HCT116 (cell line): ENCODE results near the gene LRRIQ4. TPM values are rescaled to one million over a fixed set of nuclear protein-coding genes. Genes with fewer than 3 reads are reported as not detected.

Experiments used
- ATAC-seq: fragments of 200-7000 bp; cut with Tn5 transposase; 2 replicates; pipeline ENCODE4 v1.9.1; 2020; ENCODE audit warnings: mild to moderate bottlenecking, moderate library complexity
- BruUV-seq: library from RNA; stranded (reverse); fragments of 400-500 nt; replicated peaks from 2 replicates; lab custom pipeline; 2021; lab: Mats Ljungman, UMichigan
- CTCF ChIA-PET: fragments of 300-600 bp; sonication (Branson Sonifier 250); formaldehyde crosslinking; loops from one replicate; lab custom pipeline; 2021; ENCODE audit warnings: antibody characterized with exemption; lab: Charles Lee
- POLR2A ChIA-PET: fragments of 300-600, 350-600 bp; sonication (Branson Sonifier 250); formaldehyde crosslinking; loops from one replicate; lab custom pipeline; 2021; ENCODE audit warnings: antibody characterized with exemption; lab: Charles Lee
- RAD21 ChIA-PET, 2 experiments: fragments of 300-600 bp; sonication (Branson Sonifier 250); formaldehyde crosslinking; loops; one replicate each; lab custom pipeline; 2023; ENCODE audit warnings: low total read pairs in 2 of 2; ENCODE audit not compliant: uncharacterized antibody in 2 of 2, unreplicated experiment in 2 of 2, low non-redundant PET in 1 of 2; lab: Charles Lee
- DNase-seq: peaks from one replicate; pipeline ENCODE4 v3.0.0-alpha.2; 2010; ENCODE audit warnings: low read depth, low spot score
- H2AFZ ChIP-seq: fragments of 200-600 bp; shearing (Covaris generic), sonication (generic); 2 replicates; pipeline ENCODE4 v1.6.1; 2017; ENCODE audit warnings: low read depth, mixed run types, mixed read lengths, antibody characterized with exemption, low read length; ENCODE audit not compliant: poor library complexity, severe bottlenecking
- H3K27ac ChIP-seq: 2 replicates; pipeline ENCODE4 v1.5.1; 2012; ENCODE audit warnings: low read depth, low read length
- H3K27me3 ChIP-seq: fragments of 200-600 bp; sonication (generic); 2 replicates; pipeline ENCODE4 v1.6.1; 2016; ENCODE audit warnings: mixed run types, low read length, mixed read lengths; ENCODE audit not compliant: insufficient read depth
- H3K36me3 ChIP-seq, 2 experiments: fragments of 200-500 bp in 1 of 2; fragments of 200-600 bp in 1 of 2; sonication (Bioruptor generic) in 1 of 2; sonication (generic) in 1 of 2; 2 replicates each; pipeline versions ENCODE4 v1.5.1 to v1.6.1; 2014 to 2016; ENCODE audit warnings: low read length in 2 of 2, inconsistent platforms in 1 of 2, mixed read lengths in 1 of 2, mixed run types in 1 of 2; ENCODE audit not compliant: insufficient read depth in 2 of 2, control insufficient read depth in 1 of 2
- H3K4me1 ChIP-seq, 2 experiments: fragments of 200-600 bp in 1 of 2; sonication (generic) in 1 of 2; 2 replicates each; pipeline versions ENCODE4 v1.5.1 to v1.6.1; 2012 to 2017; ENCODE audit warnings: low read length in 2 of 2, inconsistent platforms in 1 of 2, mild to moderate bottlenecking in 1 of 2, mixed read lengths in 1 of 2, mixed run types in 1 of 2, moderate library complexity in 1 of 2; ENCODE audit not compliant: insufficient read depth in 2 of 2, control insufficient read depth in 1 of 2
- H3K4me2 ChIP-seq: fragments of 200-600 bp; sonication (generic); 2 replicates; pipeline ENCODE4 v1.6.1; 2017; ENCODE audit warnings: mixed run types, low read length, mixed read lengths
- H3K4me3 ChIP-seq, 2 experiments: fragments of 200-600 bp in 1 of 2; sonication (generic) in 1 of 2; replicated peaks in 1 of 2; 2 replicates each; pipeline ENCODE4 v1.5.1; 2011 to 2016; ENCODE audit warnings: low read length in 2 of 2, control low read depth in 1 of 2, low read depth in 1 of 2, mild to moderate bottlenecking in 1 of 2, mixed read lengths in 1 of 2, mixed run types in 1 of 2
- H3K79me2 ChIP-seq: fragments of 200-600 bp; sonication (generic); 2 replicates; pipeline ENCODE4 v1.6.1; 2017; ENCODE audit warnings: mild to moderate bottlenecking, mixed run types, low read length, moderate library complexity, mixed read lengths; ENCODE audit not compliant: insufficient read depth
- H3K9ac ChIP-seq: fragments of 200-600 bp; sonication (generic); 2 replicates; pipeline ENCODE4 v1.6.1; 2016; ENCODE audit warnings: low read length, mixed read lengths
- H3K9me2 ChIP-seq: fragments of 200-600 bp; sonication (generic), shearing (Covaris generic); 2 replicates; pipeline ENCODE4 v1.6.1; 2017; ENCODE audit warnings: mixed run types, mild to moderate bottlenecking, moderate library complexity; ENCODE audit not compliant: insufficient read depth
- H3K9me3 ChIP-seq, 2 experiments: fragments of 200-500 bp in 1 of 2; fragments of 200-600 bp in 1 of 2; sonication (Bioruptor generic) in 1 of 2; sonication (generic) in 1 of 2; 2 replicates each; pipeline ENCODE4 v1.6.1; 2014 to 2017; ENCODE audit warnings: low read length in 2 of 2, mixed read lengths in 2 of 2, inconsistent platforms in 1 of 2, low read depth in 1 of 2, mild to moderate bottlenecking in 1 of 2, mixed run types in 1 of 2, moderate library complexity in 1 of 2; ENCODE audit not compliant: control insufficient read depth in 1 of 2, insufficient read depth in 1 of 2
- H4K20me1 ChIP-seq: fragments of 200-600 bp; sonication (generic), shearing (Covaris generic); 2 replicates; pipeline ENCODE4 v1.6.1; 2017; ENCODE audit warnings: mixed run types, mild to moderate bottlenecking, moderate library complexity; ENCODE audit not compliant: insufficient read depth
- CBX3 ChIP-seq: IDR thresholded peaks from 2 replicates; pipeline ENCODE4 v1.6.1; 2012; ENCODE audit warnings: low read depth
- CEBPB ChIP-seq: IDR thresholded peaks from 2 replicates; pipeline ENCODE4 v1.6.1; 2012; ENCODE audit warnings: low read depth
- CTCF ChIP-seq, 3 experiments: fragments of 200-600 bp in 1 of 3; sonication (generic) in 1 of 3; IDR thresholded peaks in 2 of 3; conservative IDR thresholded peaks in 1 of 3; 2 replicates each; pipeline ENCODE4 v1.5.1; 2012 to 2017; ENCODE audit warnings: low read depth in 2 of 3, low read length in 2 of 3, antibody characterized with exemption in 1 of 3, borderline replicate concordance in 1 of 3, control low read depth in 1 of 3, mild to moderate bottlenecking in 1 of 3, mixed read lengths in 1 of 3, mixed run types in 1 of 3, moderate library complexity in 1 of 3; ENCODE audit not compliant: insufficient read depth in 1 of 3
- EZH2phosphoT487 ChIP-seq: fragments of 200-600 bp; IDR thresholded peaks from 2 replicates; pipeline ENCODE4 v1.6.1; 2018; ENCODE audit warnings: antibody characterized with exemption, borderline replicate concordance
- JUND ChIP-seq: IDR thresholded peaks from 2 replicates; pipeline ENCODE4 v1.6.1; 2012
- MAX ChIP-seq: IDR thresholded peaks from 2 replicates; pipeline ENCODE4 v1.6.1; 2012
- RAD21 ChIP-seq: IDR thresholded peaks from 2 replicates; pipeline ENCODE4 v1.6.1; 2012; ENCODE audit warnings: low read depth, mild to moderate bottlenecking
- REST ChIP-seq: IDR thresholded peaks from 2 replicates; pipeline ENCODE4 v1.6.1; 2012; ENCODE audit warnings: low read depth
- SIN3A ChIP-seq: IDR thresholded peaks from 2 replicates; pipeline ENCODE4 v1.6.1; 2012; ENCODE audit warnings: low read depth
- SP1 ChIP-seq: IDR thresholded peaks from 2 replicates; pipeline ENCODE4 v1.6.1; 2012; ENCODE audit warnings: low read depth
- SRF ChIP-seq: IDR thresholded peaks from 2 replicates; pipeline ENCODE4 v1.6.1; 2012; ENCODE audit warnings: low read depth
- YY1 ChIP-seq: IDR thresholded peaks from 2 replicates; pipeline ENCODE4 v1.6.1; 2011; ENCODE audit warnings: low read length, low read depth, moderate library complexity, mild to moderate bottlenecking; ENCODE audit not compliant: insufficient replicate concordance; ENCODE audit errors: extremely low read depth
- ZBTB33 ChIP-seq: IDR thresholded peaks from 2 replicates; pipeline ENCODE4 v1.6.1; 2011; ENCODE audit warnings: mild to moderate bottlenecking, low read length, moderate library complexity; ENCODE audit not compliant: insufficient replicate concordance; ENCODE audit errors: extremely low read depth
- intact Hi-C: fragments of 100-400 bp; cut with micrococcal nuclease; formaldehyde crosslinking; loops from 2 replicates; pipeline ENCODE4 v1.10.0; 2022
- total RNA-seq: library from RNA; stranded (reverse); gene quantifications from one replicate; pipeline ENCODE4 v1.2.1, GENCODE V29; 2021; ENCODE audit not compliant: unreplicated experiment

Gene LRRIQ4
- total RNA-seq, 1 experiment from 2014 or later: not detected

- Histone ChIP-seq H2AFZ (no peak overlapping the region), H3K4me2 (no peak overlapping the region), H3K4me1 (peaks cover 0 to 7% of the 10 kb centered on the region in 2 experiments; a peak in 2 of 4 replicates), H3K9ac (no peak overlapping the region), H3K9me2 (no peaks in the 10 kb centered on the region), H3K27me3 (0 out of 2 replicates have a peak, but pooled peaks cover 3% of the 10 kb centered on the region), H3K4me3 (no peak overlapping the region), H4K20me1 (no peaks in the 10 kb centered on the region), H3K27ac (no peak overlapping the region), H3K79me2 (no peaks in the 10 kb centered on the region), H3K9me3 (no peaks in the 10 kb centered on the region), H3K36me3 (no peaks in the 10 kb centered on the region)
- intact Hi-C loops: no loop called here
- ATAC-seq (no peak), DNase-seq (no peak)
- no TSS peak for BruUV-seq
- no peak for TF ChIP-seq CEBPB
- no peak for TF ChIP-seq MAX
- TF ChIP-seq REST: no peak
- no peak for TF ChIP-seq EZH2phosphoT487
- no peak for TF ChIP-seq SRF
- no peak for TF ChIP-seq CBX3
- TF ChIP-seq SIN3A: no peak
- ChIA-PET CTCF (no interaction called here), POLR2A (no interaction called here), RAD21 (no interaction called here)
Observed at GRCh38 chr3:169850618-169851017, 37.9 kb downstream of the LRRIQ4 start.

GRCh38 chr3:169855514-169855913 is 42.8 kb downstream of the LRRIQ4 start:
- RAD21 ChIA-PET: no interaction called here
- ATAC-seq: no peak
- Histone ChIP-seq H3K79me2 (no peaks in the 10 kb centered on the region), H4K20me1 (no peaks in the 10 kb centered on the region), H3K4me3 (no peak overlapping the region), H3K4me2 (no peak overlapping the region), H3K9ac (no peak overlapping the region), H3K36me3 (no peaks in the 10 kb centered on the region), H3K27ac (no peak overlapping the region), H2AFZ (no peak overlapping the region), H3K9me2 (no peaks in the 10 kb centered on the region), H3K4me1 (no peaks in the 10 kb centered on the region), H3K27me3 (peaks cover 3% of the 10 kb centered on the region; the same call in 1 of the 2 replicates), H3K9me3 (no peaks in the 10 kb centered on the region)
- BruUV-seq: no TSS peak
- DNase-seq: no peak
- intact Hi-C loops: no loop called here
- CTCF ChIA-PET: no interaction called here
- POLR2A ChIA-PET: no interaction called here
- no peak for TF ChIP-seq RAD21
- TF ChIP-seq SP1: no peak
- no peak for TF ChIP-seq CTCF (IDR thresholded peaks at IDR 0.05 in 2 of 3, conservative IDR thresholded peaks at IDR 0.05 in 1 of 3; ENCODE audit: borderline replicate concordance in 1 of 3, insufficient read depth in 1 of 3, low read depth in 2 of 3, low read length in 2 of 3)
- TF ChIP-seq JUND: no peak
- TF ChIP-seq ZBTB33: no peak
- no peak for TF ChIP-seq YY1
